Astrocyte (in vitro differentiated cells and primary cell): ENCODE results near the gene LMLN. TPM values are rescaled to one million over a fixed set of nuclear protein-coding genes. Genes with fewer than 3 reads are reported as not detected.

ENCODE experiments used
- DNase-seq: peaks from one replicate; pipeline ENCODE4 v3.0.0-alpha.2; 2010; ENCODE audit warnings: low read depth
- FAIRE-seq: peaks from 2 replicates; lab custom pipeline; 2011; peaks lifted over from hg19 to GRCh38; lab: Jason Lieb, UNC
- H2AFZ ChIP-seq: 2 replicates; pipeline ENCODE4 v1.6.0; 2012; ENCODE audit warnings: low read depth, low read length, inconsistent platforms
- H3K27ac ChIP-seq: 2 replicates; pipeline ENCODE4 v1.5.1; 2011; ENCODE audit warnings: low read depth, low read length, inconsistent platforms
- H3K27me3 ChIP-seq: 2 replicates; pipeline ENCODE4 v1.6.0; 2011; ENCODE audit warnings: low read length, inconsistent platforms; ENCODE audit not compliant: insufficient read depth
- H3K36me3 ChIP-seq: 2 replicates; pipeline ENCODE4 v1.5.1; 2011; ENCODE audit warnings: low read length, inconsistent platforms; ENCODE audit not compliant: insufficient read depth
- H3K4me1 ChIP-seq: 2 replicates; pipeline ENCODE4 v1.5.1; 2011; ENCODE audit warnings: low read length, inconsistent platforms; ENCODE audit not compliant: insufficient read depth
- H3K4me2 ChIP-seq: 2 replicates; pipeline ENCODE4 v1.6.0; 2012; ENCODE audit warnings: low read length, inconsistent platforms
- H3K4me3 ChIP-seq: 2 replicates; pipeline ENCODE4 v1.5.1; 2011; ENCODE audit warnings: low read depth, mild to moderate bottlenecking, low read length, inconsistent platforms; ENCODE audit not compliant: insufficient read depth
- H3K79me2 ChIP-seq: 2 replicates; pipeline ENCODE4 v1.6.0; 2012; ENCODE audit warnings: mild to moderate bottlenecking, low read length, inconsistent platforms; ENCODE audit not compliant: insufficient read depth
- H3K9ac ChIP-seq: 2 replicates; pipeline ENCODE4 v1.6.0; 2012; ENCODE audit warnings: mild to moderate bottlenecking, low read length, inconsistent platforms
- H3K9me3 ChIP-seq: 2 replicates; pipeline ENCODE4 v1.5.1; 2012; ENCODE audit warnings: low read depth, mild to moderate bottlenecking, low read length, inconsistent platforms; ENCODE audit not compliant: insufficient read depth
- H4K20me1 ChIP-seq: 2 replicates; pipeline ENCODE4 v1.6.0; 2012; ENCODE audit warnings: low read length, inconsistent platforms; ENCODE audit not compliant: insufficient read depth
- H3K27ac Mint-ChIP-seq: one replicate; pipeline ENCODE4 v1.8.0; 2021; ENCODE audit warnings: mild to moderate bottlenecking, mixed read lengths; ENCODE audit not compliant: unreplicated experiment
- H3K27me3 Mint-ChIP-seq: one replicate; pipeline ENCODE4 v1.8.0; 2021; ENCODE audit warnings: low read depth, mixed read lengths; ENCODE audit not compliant: unreplicated experiment
- H3K36me3 Mint-ChIP-seq: one replicate; pipeline ENCODE4 v1.8.0; 2021; ENCODE audit warnings: low read depth, mixed read lengths; ENCODE audit not compliant: unreplicated experiment
- H3K4me1 Mint-ChIP-seq: one replicate; pipeline ENCODE4 v1.8.0; 2021; ENCODE audit warnings: low read depth, mixed read lengths; ENCODE audit not compliant: unreplicated experiment
- H3K4me3 Mint-ChIP-seq: one replicate; pipeline ENCODE4 v1.8.0; 2021; ENCODE audit warnings: mild to moderate bottlenecking, moderate library complexity, mixed read lengths; ENCODE audit not compliant: unreplicated experiment
- H3K9me3 Mint-ChIP-seq: one replicate; pipeline ENCODE4 v1.8.0; 2021; ENCODE audit warnings: mild to moderate bottlenecking, mixed read lengths; ENCODE audit not compliant: unreplicated experiment
- EZH2 ChIP-seq: IDR thresholded peaks from 2 replicates; pipeline ENCODE4 v1.6.1; 2012; ENCODE audit warnings: mild to moderate bottlenecking, low read length, inconsistent platforms; ENCODE audit not compliant: insufficient read depth
- total RNA-seq: library from RNA; stranded (reverse); gene quantifications from 2 replicates; pipeline ENCODE4 v1.2.1, GENCODE V29; 2021
- TF ChIP-seq, protein P1 (sequence below): IDR thresholded peaks from 2 replicates; pipeline ENCODE4 v1.5.1; 2011; ENCODE audit warnings: low read depth, mild to moderate bottlenecking, inconsistent platforms, low read length, moderate library complexity; ENCODE audit not compliant: insufficient read depth

Gene LMLN
- total RNA-seq, 1 donor from 2014 or later = 6.5 TPM

DNA sequence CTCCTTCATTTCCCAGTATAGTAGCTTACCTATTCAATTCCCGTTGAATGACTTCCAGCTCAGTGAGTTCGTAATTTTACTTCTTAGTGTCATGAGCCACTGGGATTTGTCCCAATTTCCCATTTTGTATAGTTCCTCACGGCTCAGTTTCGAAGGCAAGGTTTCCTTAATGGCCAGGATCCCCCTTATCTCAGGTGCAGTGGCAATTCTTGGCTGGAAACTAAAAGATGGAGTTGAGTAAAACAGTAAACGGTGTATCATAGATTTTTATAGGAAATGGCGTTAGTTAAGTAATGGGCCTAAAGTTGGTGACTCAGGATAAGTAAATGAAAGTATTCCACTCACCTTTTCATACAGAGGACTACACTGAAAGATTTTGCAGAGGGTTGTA, 522 bp upstream of the LMLN start:
- H3K4me1 ChIP-seq = peaks cover 31% of the 10 kb centered on the region
- H3K4me2 ChIP-seq = peak overlapping the region; percentile 94
- no peak for TF ChIP-seq EZH2
- TF ChIP-seq, protein P1, sequence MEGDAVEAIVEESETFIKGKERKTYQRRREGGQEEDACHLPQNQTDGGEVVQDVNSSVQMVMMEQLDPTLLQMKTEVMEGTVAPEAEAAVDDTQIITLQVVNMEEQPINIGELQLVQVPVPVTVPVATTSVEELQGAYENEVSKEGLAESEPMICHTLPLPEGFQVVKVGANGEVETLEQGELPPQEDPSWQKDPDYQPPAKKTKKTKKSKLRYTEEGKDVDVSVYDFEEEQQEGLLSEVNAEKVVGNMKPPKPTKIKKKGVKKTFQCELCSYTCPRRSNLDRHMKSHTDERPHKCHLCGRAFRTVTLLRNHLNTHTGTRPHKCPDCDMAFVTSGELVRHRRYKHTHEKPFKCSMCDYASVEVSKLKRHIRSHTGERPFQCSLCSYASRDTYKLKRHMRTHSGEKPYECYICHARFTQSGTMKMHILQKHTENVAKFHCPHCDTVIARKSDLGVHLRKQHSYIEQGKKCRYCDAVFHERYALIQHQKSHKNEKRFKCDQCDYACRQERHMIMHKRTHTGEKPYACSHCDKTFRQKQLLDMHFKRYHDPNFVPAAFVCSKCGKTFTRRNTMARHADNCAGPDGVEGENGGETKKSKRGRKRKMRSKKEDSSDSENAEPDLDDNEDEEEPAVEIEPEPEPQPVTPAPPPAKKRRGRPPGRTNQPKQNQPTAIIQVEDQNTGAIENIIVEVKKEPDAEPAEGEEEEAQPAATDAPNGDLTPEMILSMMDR = no peak
- peak overlapping the region; percentile 90 for H3K4me3 ChIP-seq
- H3K27me3 ChIP-seq = no peaks in the 10 kb centered on the region
- no peaks in the 10 kb centered on the region for H3K9me3 ChIP-seq
- H3K79me2 ChIP-seq = peaks cover 14% of the 10 kb centered on the region
- no peaks in the 10 kb centered on the region for H3K9me3 Mint-ChIP-seq
- H3K27ac Mint-ChIP-seq = peak overlapping the region; percentile 94
- peaks cover 13% of the 10 kb centered on the region for H3K36me3 Mint-ChIP-seq
- peak overlapping the region; percentile 65 for H3K27ac ChIP-seq
- H3K36me3 ChIP-seq = peaks cover 21% of the 10 kb centered on the region
- no peaks in the 10 kb centered on the region for H3K27me3 Mint-ChIP-seq
- DNase-seq = no peak
- peaks cover 30% of the 10 kb centered on the region for H4K20me1 ChIP-seq
- FAIRE-seq = no peak
- H3K9ac ChIP-seq = peak overlapping the region; percentile 90
- H3K4me3 Mint-ChIP-seq = peak overlapping the region; percentile 89
- H2AFZ ChIP-seq = peak overlapping the region; percentile 11
- H3K4me1 Mint-ChIP-seq = peaks cover 27% of the 10 kb centered on the region

DNA sequence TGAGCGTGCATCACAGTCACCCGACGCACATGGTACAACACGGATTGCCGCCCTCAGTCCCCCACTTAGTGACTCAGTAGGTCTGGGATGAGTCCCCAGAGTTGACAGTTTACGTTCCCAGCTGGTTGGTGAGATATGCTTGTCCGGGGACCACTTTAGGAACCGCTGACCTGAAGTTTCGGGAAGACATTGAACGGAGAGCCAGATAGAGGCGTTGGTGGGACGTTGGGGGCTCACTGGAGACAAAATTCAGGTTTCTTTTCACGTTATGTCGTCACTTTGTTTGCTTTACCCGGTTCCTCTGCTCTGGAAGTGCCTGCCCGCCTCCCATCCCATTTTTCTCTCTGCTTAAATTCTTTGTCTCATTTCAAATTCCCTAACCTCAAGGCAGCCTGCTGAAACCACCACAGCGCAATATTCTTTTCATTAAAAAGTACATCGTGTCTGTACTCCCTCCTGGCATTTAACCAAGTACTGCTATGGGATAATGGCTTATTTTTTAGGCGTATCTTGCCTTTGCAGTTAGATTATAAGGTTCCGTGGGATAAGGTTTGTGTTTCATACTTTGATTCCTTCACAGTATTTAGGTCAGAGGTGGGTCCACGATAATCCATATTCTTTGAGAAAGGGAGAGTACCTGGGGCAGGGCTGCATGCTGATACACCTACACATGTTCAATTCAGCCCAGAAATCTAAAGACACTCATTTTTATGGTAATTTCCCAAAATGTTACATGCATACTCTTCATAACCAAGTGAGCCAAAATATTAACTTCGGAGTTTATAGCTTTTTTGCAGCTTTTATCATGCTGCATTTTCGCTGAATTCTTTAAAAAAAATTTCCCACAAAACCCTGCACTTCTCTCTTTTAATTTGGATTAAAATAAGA, 921 bp downstream of the LMLN start:
- Mint-ChIP-seq H3K27me3 (no peaks in the 10 kb centered on the region), H3K9me3 (no peaks in the 10 kb centered on the region), H3K4me3 (peak overlapping the region; percentile 89), H3K27ac (peak overlapping the region; percentile 73), H3K36me3 (peaks cover 6% of the 10 kb centered on the region), H3K4me1 (peaks cover 20% of the 10 kb centered on the region)
- Histone ChIP-seq H3K27me3 (no peaks in the 10 kb centered on the region), H3K36me3 (peaks cover 8% of the 10 kb centered on the region), H2AFZ (peak overlapping the region; percentile 96), H3K9ac (peak overlapping the region; percentile 90), H4K20me1 (peaks cover 16% of the 10 kb centered on the region), H3K27ac (peak overlapping the region; percentile 83), H3K4me1 (peaks cover 27% of the 10 kb centered on the region), H3K4me2 (peak overlapping the region; percentile 94), H3K4me3 (peak overlapping the region; percentile 90), H3K9me3 (no peaks in the 10 kb centered on the region), H3K79me2 (peaks cover under 1% of the 10 kb centered on the region)
- DNase-seq = no peak
- TF ChIP-seq, protein P1 = no peak
- TF ChIP-seq EZH2 = no peak
- FAIRE-seq = no peak

DNA sequence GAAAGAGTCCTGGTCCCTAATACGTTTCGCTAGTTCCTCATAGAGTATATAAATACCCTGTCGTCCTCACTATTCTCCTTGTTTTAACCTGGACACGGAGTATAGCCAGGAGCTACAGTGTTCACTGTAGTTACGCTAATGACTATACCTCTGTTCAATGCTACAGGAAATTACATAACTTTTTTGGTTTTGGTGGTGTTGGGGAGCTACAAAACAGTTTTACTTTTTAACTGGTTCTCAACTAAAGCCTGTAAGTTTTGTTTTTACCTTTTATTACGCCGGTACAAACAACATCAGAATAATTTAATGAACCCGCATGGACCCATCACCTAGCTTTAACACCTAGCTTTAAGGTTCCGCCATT, 1.5 kb downstream of the LMLN start:
- Mint-ChIP-seq H3K27ac (no peak overlapping the region), H3K4me3 (no peak overlapping the region), H3K27me3 (no peaks in the 10 kb centered on the region), H3K36me3 (peaks cover 6% of the 10 kb centered on the region), H3K4me1 (peaks cover 18% of the 10 kb centered on the region), H3K9me3 (peaks cover 2% of the 10 kb centered on the region)
- Histone ChIP-seq H2AFZ (no peak overlapping the region), H3K36me3 (peaks cover 1% of the 10 kb centered on the region), H3K9me3 (no peaks in the 10 kb centered on the region), H3K9ac (no peak overlapping the region), H3K27ac (no peak overlapping the region), H3K4me2 (peak overlapping the region; percentile 94), H3K4me1 (peaks cover 26% of the 10 kb centered on the region), H3K4me3 (no peak overlapping the region), H3K79me2 (no peaks in the 10 kb centered on the region), H4K20me1 (peaks cover 9% of the 10 kb centered on the region), H3K27me3 (no peaks in the 10 kb centered on the region)
- DNase-seq (no peak), FAIRE-seq (no peak)
- TF ChIP-seq, protein P1 = no peak
- TF ChIP-seq EZH2 = no peak
